ENCODE measurements around the gene FZR1. TPM values are rescaled to one million over a fixed set of nuclear protein-coding genes. Genes with fewer than 3 reads are reported as not detected.

Gene FZR1
- total and polyA plus RNA-seq, 2 of the 4 experiments (the other 2 are of a cell fraction) = 21.5 to 47.8 TPM

GRCh38 chr19:3576696-3577443, 70.8 kb downstream of the FZR1 start:
- Histone ChIP-seq H4K8ac (ENCODE audit: low read depth in 2 of 2, low read length in 2 of 2) (no peak overlapping the region), H3K79me1 (ENCODE audit: low read depth in 1 of 2, low read length in 2 of 2) (peaks cover 3 to 20% of the 10 kb centered on the region in 2 experiments; a peak in 3 of 4 replicates), H3K27me3 (ENCODE audit: control insufficient read depth, insufficient read depth, low read length) (no peaks in the 10 kb centered on the region), H2BK120ac (ENCODE audit: low read depth, low read length) (no peak overlapping the region), H2AK9ac (replicated peaks; ENCODE audit: low read depth, low read length, poor library complexity) (no peak overlapping the region), H3K23ac (ENCODE audit: low read depth, low read length) (no peak overlapping the region), H3K18ac (ENCODE audit: low read depth, low read length) (no peak overlapping the region), H3K4ac (ENCODE audit: low read depth, low read length) (no peak overlapping the region), H3K14ac (replicated peaks; ENCODE audit: low read depth, low read length) (no peak overlapping the region), H3K56ac (ENCODE audit: extremely low read depth, insufficient read depth, low read length) (no peak overlapping the region), H4K5ac (ENCODE audit: low read depth, low read length) (no peak overlapping the region), H2BK20ac (ENCODE audit: low read depth, low read length) (no peak overlapping the region), H2AK5ac (ENCODE audit: low read depth, low read length) (0 out of 2 replicates have a peak overlapping the region, but pooled peaks have one; percentile 2), H2BK15ac (ENCODE audit: low read depth, low read length) (no peak overlapping the region), H3K9me1 (ENCODE audit: insufficient read depth, low read length) (peaks cover 13% of the 10 kb centered on the region), H2BK5ac (ENCODE audit: low read depth, low read length, poor library complexity, severe bottlenecking) (no peak overlapping the region), H2AFZ (replicated peaks; ENCODE audit: low read length, poor library complexity) (peak overlapping the region; percentile 57), H3K4me2 (ENCODE audit: low read depth, low read length) (no peak overlapping the region), H4K20me1 (ENCODE audit: insufficient read depth, low read length) (peaks cover 15% of the 10 kb centered on the region; the same call in 1 of the 2 replicates), H4K91ac (ENCODE audit: insufficient read depth, low read depth, low read length) (no peak overlapping the region; the same call in 1 of the 2 replicates), H3K36me3 (ENCODE audit: control insufficient read depth, insufficient read depth, low read length) (peaks cover 15% of the 10 kb centered on the region; the same call in 1 of the 2 replicates), H3K9ac (ENCODE audit: low read depth, low read length) (no peak overlapping the region), H3K9me3 (ENCODE audit: control insufficient read depth, insufficient read depth, low read length) (no peaks in the 10 kb centered on the region), H3K4me3 (ENCODE audit: insufficient read depth, low read depth, low read length) (no peak overlapping the region), H3K4me1 (ENCODE audit: control insufficient read depth, insufficient read depth, low read length) (peaks cover 5% of the 10 kb centered on the region), H3K27ac (ENCODE audit: insufficient read depth, low read length) (no peak overlapping the region)
- ChIA-PET CTCF (no interaction called here), POLR2A (ENCODE audit: unreplicated experiment) (no interaction called here)
- DNase-seq (peak; percentile 43), ATAC-seq (ENCODE audit: low read depth) (no peak)
- BruUV-seq (replicated peaks) = no TSS peak
- dilution Hi-C loops (cut with HindIII; ENCODE audit: low sequenced_read_pairs, unreplicated experiment) (no loop called here), in situ Hi-C loops (cut with MboI; ENCODE audit: low sequenced_read_pairs) (no loop called here), intact Hi-C loops (cut with micrococcal nuclease) (no loop called here)
- 51% methylated on average over 31 of the region's 78 CpGs; no CpG with 5 or more reads in 1 of the 2 experiments for WGBS, 2 experiments (ENCODE audit: extremely low coverage in 2 of 2, insufficient read length in 1 of 2)
- no peak for TF ChIP-seq RAD21 (IDR thresholded peaks at IDR 0.05; ENCODE audit: low read length)
- TF ChIP-seq MXI1 (IDR thresholded peaks at IDR 0.05; ENCODE audit: borderline replicate concordance, low read depth, low read length) = no peak
- TF ChIP-seq USF2 (IDR thresholded peaks at IDR 0.05; ENCODE audit: low read depth, low read length) = no peak
- TF ChIP-seq BHLHE40 (IDR thresholded peaks at IDR 0.05; ENCODE audit: low read depth, low read length) = no peak
- TF ChIP-seq SMC3 (IDR thresholded peaks at IDR 0.05; ENCODE audit: low read depth, low read length) = no peak
- TF ChIP-seq CHD1 (IDR thresholded peaks at IDR 0.05; ENCODE audit: low read depth, low read length) = no peak
- TF ChIP-seq ELK1 (IDR thresholded peaks at IDR 0.05; ENCODE audit: borderline replicate concordance, low read depth, low read length) = no peak
- no peak for TF ChIP-seq CTCF (conservative IDR thresholded peaks at IDR 0.05; ENCODE audit: low read depth, low read length)
- no peak for TF ChIP-seq FOS (IDR thresholded peaks at IDR 0.05; ENCODE audit: low read depth, low read length)
- no peak for TF ChIP-seq NFE2L2 (IDR thresholded peaks at IDR 0.05; ENCODE audit: low read depth, low read length)
- no peak for TF ChIP-seq POLR2A (IDR thresholded peaks at IDR 0.05; ENCODE audit: low read depth, low read length)
- TF ChIP-seq RFX5 (IDR thresholded peaks at IDR 0.05; ENCODE audit: low read depth, low read length) = no peak
- no peak for TF ChIP-seq MAFK (IDR thresholded peaks at IDR 0.05; ENCODE audit: low read depth, low read length)
- TF ChIP-seq CEBPB (IDR thresholded peaks at IDR 0.05; ENCODE audit: low read depth, low read length) = no peak
- TF ChIP-seq RCOR1 (IDR thresholded peaks at IDR 0.05; ENCODE audit: insufficient replicate concordance, low read length) = no peak

Measured in IMR-90 (cell line).